ENCODE measurements around the gene ITGAX.

The ITGAX gene

DNA sequence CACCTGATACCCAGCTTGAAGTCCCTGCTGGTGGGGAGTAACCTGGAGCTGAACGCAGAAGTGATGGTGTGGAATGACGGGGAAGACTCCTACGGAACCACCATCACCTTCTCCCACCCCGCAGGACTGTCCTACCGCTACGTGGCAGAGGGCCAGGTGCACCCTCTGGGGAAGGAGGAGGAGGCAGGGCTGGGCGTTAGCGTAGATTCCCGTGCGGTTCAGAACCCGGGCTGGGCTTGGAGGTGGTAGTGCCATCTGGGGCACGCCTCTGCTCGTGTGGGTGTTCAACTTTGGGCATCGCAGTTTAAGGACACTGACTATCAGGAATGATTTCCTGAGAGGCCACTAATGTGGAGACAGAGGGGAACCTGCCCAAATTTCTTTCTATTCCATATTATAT, 18.3 kb downstream of the ITGAX start:
- DNase-seq (ENCODE audit: low read depth) = no peak

DNA sequence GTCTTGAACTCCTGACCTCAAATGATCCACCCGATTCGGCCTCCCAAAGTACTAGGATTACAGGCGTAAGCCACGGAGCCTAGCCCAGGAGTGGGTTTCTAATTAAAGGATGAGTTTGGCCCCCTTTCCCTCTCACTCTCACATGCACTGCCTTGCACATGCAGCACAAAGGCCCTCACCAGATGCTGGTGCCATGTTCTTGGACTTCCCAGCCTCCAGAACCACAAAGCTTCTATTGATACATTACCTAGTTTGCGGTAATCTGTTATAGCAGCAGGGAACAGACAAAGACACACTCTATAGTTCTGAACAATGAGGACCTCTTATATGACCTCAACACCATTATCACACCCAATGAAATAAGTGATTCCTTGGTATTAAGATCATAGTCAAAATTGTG, 20.3 kb downstream of the ITGAX start:
- no peak for DNase-seq (ENCODE audit: low read depth)

DNA sequence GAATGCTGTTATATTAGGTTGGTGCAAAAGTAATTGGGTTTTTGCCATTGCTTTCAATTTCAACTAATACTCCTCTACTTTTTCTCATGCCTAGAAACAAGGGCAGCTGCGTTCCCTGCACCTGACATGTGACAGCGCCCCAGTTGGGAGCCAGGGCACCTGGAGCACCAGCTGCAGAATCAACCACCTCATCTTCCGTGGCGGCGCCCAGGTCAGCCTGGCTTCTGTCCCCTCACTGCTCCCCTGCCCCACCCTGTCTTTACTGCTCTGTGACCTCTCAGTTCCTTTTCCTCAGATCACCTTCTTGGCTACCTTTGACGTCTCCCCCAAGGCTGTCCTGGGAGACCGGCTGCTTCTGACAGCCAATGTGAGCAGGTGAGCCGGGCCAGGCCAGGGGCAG, 21.7 kb downstream of the ITGAX start:
- DNase-seq (ENCODE audit: low read depth) = no peak

DNA sequence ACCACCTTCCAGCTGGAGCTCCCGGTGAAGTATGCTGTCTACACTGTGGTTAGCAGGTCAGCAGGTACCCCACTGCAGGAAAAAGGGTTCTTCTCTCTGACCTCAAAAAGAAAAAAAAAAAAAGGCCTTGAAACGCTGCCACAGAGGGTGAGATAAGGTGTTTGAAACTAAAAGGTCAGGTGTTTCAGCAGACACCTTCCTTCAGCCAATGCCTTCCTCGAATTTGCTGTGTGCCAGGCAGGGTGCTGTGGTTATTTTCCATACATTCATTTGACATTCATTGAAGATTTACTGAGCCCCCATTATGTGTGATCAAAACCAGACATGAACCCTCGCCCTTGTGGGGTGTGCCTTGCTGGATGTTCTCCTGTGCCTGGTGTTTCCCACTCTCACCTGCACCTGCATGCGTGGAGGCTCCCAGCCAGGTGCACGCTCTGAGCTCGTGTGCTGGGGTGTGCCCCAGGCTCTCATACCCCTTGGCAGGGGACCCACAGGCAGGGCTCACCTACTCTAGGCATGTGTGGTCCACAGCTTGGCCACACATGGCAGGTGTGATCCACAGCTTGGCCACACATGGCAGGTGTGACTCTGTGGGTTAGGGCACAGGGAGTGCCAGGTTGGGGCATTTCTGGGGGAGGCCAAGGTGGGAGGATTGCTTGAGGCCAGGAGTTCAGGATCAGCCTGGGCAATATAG, 22.4 kb downstream of the ITGAX start:
- no peak for DNase-seq (ENCODE audit: low read depth)

- DNase-seq (ENCODE audit: low read depth) = no peak
Measured at GRCh38 chr16:31380201-31380600, 25.2 kb downstream of the ITGAX start.

GRCh38 chr16:31382485-31383161, 27.6 kb downstream of the ITGAX start:
- DNase-seq (ENCODE audit: low read depth) = peak; percentile 51

DNA sequence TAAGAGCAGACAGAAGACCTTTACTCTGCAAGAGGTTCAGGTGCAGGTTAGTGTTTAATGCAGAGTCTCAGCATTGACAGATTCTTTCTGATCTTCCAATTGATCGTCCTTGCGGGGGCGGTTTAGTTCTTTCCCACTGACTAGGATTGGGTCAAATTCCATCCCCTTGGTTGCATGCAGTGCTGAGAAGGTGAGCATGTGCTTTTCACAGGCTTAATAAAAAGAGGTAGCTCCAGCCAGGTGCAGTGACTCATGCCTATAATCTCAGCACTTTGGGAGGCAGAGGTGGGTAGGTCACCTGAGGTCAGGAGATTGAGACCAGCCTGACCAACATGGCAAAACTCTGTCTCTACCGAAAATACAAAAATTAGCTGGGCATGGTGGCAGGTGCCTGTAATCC, 30.7 kb downstream of the ITGAX start:
- DNase-seq (ENCODE audit: low read depth) = no peak

- no peak for DNase-seq (ENCODE audit: low read depth)
Measured at GRCh38 chr16:31386157-31386984, 31.4 kb downstream of the ITGAX start.

DNA sequence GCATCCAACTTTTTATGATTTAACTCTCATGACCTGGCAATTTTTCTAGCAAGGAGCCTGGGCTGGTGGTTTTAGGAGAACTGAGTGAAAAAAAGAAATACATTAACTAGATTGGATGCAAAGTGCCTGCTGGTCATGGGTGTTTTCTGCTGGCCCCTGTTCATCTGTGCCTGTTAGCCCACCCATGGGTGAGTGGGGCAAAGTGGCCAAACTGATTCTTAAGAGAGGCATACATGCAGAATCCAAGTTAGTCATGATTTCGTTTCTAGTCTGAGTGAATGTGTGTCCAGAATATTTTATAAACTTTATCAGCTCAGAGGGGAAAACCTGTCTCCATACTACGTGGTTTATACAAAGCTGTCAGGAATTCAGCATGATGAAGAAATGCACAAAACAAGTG, 33.6 kb downstream of the ITGAX start:
- DNase-seq (ENCODE audit: low read depth) = no peak

GRCh38 chr16:31390504-31391041, 35.6 kb downstream of the ITGAX start:
- no peak for DNase-seq (ENCODE audit: low read depth)

DNA sequence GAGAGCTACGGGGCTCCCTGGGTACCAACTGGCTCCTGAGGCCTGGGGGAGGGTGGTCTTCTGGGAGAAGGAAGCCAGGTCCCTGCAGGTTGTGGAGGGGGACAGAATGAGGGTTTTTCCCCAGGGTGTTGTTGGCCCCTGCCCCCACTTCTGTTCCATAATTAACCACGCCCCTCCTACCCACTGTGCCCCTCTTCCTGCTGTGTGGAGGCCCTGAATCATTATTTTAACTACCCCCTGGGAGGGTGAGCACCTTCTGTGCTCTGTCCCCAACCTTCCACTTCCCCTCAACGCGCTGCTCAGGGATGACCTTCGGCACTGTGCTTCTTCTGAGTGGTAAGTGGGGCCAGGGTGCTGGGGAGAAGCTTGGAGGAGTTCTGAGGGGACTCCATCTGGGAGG, 38.1 kb downstream of the ITGAX start, which contains the start of gene ITGAD:
ITGAD (plus strand) TSS at position 280 of the 400 bp plus-strand sequence; CDS start at position 306, 26 bp downstream.
- DNase-seq (ENCODE audit: low read depth) = no peak

- no peak for DNase-seq (ENCODE audit: low read depth)
Measured at GRCh38 chr16:31395647-31396046, 40.7 kb downstream of the ITGAX start.

DNA sequence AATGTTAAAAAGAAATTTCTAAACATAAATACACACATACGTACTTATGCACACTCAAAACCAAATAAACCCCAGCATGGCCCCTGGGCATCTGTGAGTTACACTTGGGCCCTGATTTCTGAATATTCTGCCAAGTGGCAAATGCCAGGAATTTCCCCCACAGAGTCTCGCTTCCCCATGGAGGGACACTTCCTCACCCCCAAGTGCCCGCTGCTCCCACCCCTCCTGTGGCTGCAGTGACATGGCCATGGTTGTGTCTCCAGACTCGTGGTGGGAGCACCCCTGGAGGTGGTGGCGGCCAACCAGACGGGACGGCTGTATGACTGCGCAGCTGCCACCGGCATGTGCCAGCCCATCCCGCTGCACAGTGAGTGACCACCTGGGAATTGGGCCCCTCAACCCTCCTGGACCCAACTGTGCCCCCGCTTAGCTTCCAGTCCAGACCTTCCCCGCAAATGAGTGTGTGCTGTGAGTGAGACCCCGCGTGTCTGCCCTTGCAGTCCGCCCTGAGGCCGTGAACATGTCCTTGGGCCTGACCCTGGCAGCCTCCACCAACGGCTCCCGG, 42.2 kb downstream of the ITGAX start:
- DNase-seq (ENCODE audit: low read depth) = no peak

DNA sequence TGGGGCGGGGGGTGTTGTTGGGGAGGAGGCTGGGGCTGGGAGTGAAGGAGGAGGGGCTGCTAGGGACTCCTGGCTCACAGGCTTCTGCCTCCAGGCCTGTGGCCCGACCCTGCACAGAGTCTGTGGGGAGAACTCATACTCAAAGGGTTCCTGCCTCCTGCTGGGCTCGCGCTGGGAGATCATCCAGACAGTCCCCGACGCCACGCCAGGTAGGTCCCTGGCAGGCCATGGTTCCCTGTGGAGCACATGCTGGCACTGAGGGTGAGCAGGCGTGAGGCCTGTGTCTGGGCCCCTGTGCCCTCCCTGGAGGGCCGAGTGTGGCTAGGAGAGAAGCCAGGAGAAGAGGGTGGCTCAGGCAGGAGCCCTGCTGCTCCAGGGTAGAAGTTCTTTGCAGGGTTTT, 42.7 kb downstream of the ITGAX start:
- DNase-seq (ENCODE audit: low read depth) = no peak

DNA sequence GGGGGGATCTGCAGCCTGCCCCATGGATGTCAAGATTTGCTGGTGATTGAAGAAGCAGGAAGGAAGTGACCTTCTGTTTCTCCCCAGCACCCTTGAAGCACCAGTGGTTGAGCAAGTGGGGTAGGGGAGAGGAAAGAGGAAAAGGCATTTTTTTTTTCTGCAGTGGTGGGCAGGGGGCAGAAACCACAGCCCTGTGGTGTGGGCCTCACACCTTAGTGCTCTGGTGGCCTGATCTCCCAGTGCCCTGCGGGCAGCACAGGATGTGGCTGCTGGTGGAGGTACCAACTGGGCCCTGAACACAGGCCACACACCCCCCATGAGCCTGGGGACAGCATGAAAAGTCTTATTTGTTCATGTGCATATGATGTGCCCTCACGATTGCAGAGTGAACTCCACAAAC, 45.2 kb downstream of the ITGAX start:
- DNase-seq (ENCODE audit: low read depth) = no peak

- DNase-seq (ENCODE audit: low read depth) = no peak
Measured at GRCh38 chr16:31401436-31401835, 46.5 kb downstream of the ITGAX start.

- DNase-seq (ENCODE audit: low read depth) = no peak
Measured at GRCh38 chr16:31402687-31403086, 47.7 kb downstream of the ITGAX start.

DNA sequence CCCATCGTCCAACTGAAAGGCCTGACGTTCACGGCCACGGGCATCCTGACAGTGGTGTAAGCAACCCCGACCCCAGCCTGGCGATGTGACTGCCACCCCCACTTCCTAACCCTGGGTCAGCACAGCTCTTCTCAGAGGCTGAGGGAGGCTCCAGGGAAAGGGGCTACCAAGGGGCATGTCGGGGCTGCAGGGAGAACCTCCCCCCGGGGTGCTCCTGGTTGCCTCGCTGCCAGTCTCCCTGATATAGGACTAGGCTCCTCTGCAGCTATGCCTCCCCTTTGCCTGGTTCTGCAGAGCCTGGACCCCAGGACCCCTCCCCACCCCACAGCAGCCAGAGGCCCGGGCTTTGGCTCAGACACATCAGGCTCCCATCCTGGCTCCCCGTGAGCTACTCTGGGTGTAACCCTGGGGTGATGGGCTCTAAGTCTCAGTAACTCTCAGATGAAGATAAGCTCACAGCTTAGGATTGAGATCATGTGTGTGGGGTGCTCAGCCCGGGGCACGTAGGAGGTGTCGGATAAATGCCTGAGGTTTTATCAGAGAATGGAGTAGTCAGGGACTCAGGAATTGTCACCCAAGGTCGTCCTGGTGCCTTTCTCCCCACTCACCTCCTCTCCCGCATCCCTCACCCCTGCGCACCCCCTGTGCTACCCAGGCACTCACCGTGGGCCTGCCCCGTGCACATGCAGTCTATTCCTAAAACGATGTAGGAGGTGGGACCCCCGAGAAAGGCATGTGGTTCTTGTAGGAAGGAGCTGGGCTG, 48.8 kb downstream of the ITGAX start:
- DNase-seq (ENCODE audit: low read depth) = no peak

- DNase-seq (ENCODE audit: low read depth) = no peak
Measured at GRCh38 chr16:31404353-31405064, 49.5 kb downstream of the ITGAX start.

- DNase-seq (ENCODE audit: low read depth) = no peak
Measured at GRCh38 chr16:31407406-31407805, 52.4 kb downstream of the ITGAX start.

DNA sequence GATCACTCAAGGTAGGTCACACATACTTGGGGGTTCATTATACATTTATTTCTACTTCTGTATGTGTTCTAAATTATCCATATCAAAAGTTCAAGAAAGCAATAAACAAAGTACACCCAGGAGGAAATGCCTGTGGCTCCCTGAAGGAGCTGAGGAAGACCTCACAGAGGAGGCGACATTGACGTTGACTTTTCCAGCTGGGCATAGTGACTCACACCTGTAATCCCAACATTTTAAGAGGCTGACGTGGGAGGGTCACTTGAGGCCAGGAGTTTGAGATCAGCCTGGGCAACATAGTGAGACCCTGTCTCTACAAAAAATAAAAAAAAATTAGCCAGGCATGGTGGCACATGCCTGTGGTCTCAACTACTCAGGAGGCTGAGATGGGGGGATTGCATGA, 54.5 kb downstream of the ITGAX start:
- no peak for DNase-seq (ENCODE audit: low read depth)
